Measurements from ENCODE around the gene ZDHHC5.

DNA sequence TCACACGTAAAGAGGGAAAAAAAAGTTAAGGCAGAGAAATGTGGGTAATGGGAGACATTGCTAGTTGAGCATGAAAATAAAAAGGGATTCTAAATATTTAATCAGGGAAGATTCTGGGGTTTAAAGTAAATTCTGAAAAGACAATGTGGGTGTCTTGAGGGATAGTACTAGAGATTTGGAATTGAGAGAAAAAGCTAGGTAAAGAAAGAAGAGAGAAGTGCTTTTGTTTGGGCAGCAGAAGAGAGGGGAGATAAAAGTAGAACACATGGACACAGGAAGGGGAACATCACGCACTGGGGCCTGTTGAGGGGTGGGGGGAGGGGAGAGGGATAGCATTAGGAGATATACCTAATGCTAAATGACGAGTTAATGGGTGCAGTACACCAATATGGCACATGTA is 14.8 kb upstream of the ZDHHC5 start:
- TF ChIP-seq ARNT (IDR thresholded peaks at IDR 0.05) (no peak), ZNF384 (IDR thresholded peaks at IDR 0.05) (no peak), SUZ12 (IDR thresholded peaks at IDR 0.05) (no peak), FOXA1 (IDR thresholded peaks at IDR 0.05) (no peak), ELF4 (IDR thresholded peaks at IDR 0.05) (no peak), FOXM1 (IDR thresholded peaks at IDR 0.05; ENCODE audit: borderline replicate concordance) (no peak)

Measured in HEK293T (cell line).